Endothelial cell of umbilical vein (primary cell): ENCODE data around the gene TTC22. TPM values are rescaled to one million over a fixed set of nuclear protein-coding genes. Genes with fewer than 3 reads are reported as not detected.

Source experiments
- BruUV-seq: library from RNA; stranded (reverse); fragments of 400-500 nt; replicated peaks from 2 replicates; lab custom pipeline; 2021; lab: Mats Ljungman, UMichigan
- CTCF ChIA-PET: fragments of 300-600, 350-600 bp; sonication (Branson Sonifier 250); formaldehyde crosslinking; loops from one replicate; lab custom pipeline; 2021; ENCODE audit warnings: antibody characterized with exemption, inconsistent platforms; lab: Charles Lee
- POLR2A ChIA-PET: fragments of 300-600, 350-600 bp; sonication (Branson Sonifier 250); formaldehyde crosslinking; loops from one replicate; lab custom pipeline; 2021; ENCODE audit warnings: antibody characterized with exemption, inconsistent platforms; lab: Charles Lee
- DNase-seq: peaks from one replicate; pipeline ENCODE4 v3.0.0-alpha.2; 2011; ENCODE audit warnings: low read depth, low spot score
- FAIRE-seq: peaks from 2 replicates; lab custom pipeline; 2011; peaks lifted over from hg19 to GRCh38; lab: Jason Lieb, UNC
- H2AFZ ChIP-seq: 2 replicates; pipeline ENCODE4 v1.6.0; 2012; ENCODE audit warnings: low read depth, low read length, control low read depth, inconsistent platforms
- H3K27ac ChIP-seq: 2 replicates; pipeline ENCODE4 v1.5.1; 2011; ENCODE audit warnings: low read depth, mild to moderate bottlenecking, control low read depth, low read length, moderate library complexity; ENCODE audit not compliant: insufficient read depth
- H3K27me3 ChIP-seq, 2 experiments: 2 replicates each; pipeline versions ENCODE4 v1.6.0 to v1.6.1; 2011; ENCODE audit warnings: low read length in 2 of 2, mixed read lengths in 1 of 2; ENCODE audit not compliant: control insufficient read depth in 2 of 2, insufficient read depth in 2 of 2
- H3K36me3 ChIP-seq, 2 experiments: 2 replicates in 1 of 2; 3 replicates in 1 of 2; pipeline ENCODE4 v1.5.1; 2011; ENCODE audit warnings: low read length in 2 of 2, mild to moderate bottlenecking in 1 of 2, moderate library complexity in 1 of 2; ENCODE audit not compliant: control insufficient read depth in 2 of 2, insufficient read depth in 2 of 2; ENCODE audit errors: extremely low read depth in 1 of 2
- H3K4me1 ChIP-seq: 3 replicates; pipeline ENCODE4 v1.5.1; 2011; ENCODE audit warnings: mild to moderate bottlenecking, low read length; ENCODE audit not compliant: control insufficient read depth, insufficient read depth; ENCODE audit errors: extremely low read depth
- H3K4me2 ChIP-seq: 2 replicates; pipeline ENCODE4 v1.6.1; 2011; ENCODE audit warnings: low read length, control low read depth, mixed read lengths; ENCODE audit not compliant: insufficient read depth
- H3K4me3 ChIP-seq, 3 experiments: fragments of 200-600 bp in 1 of 3; sonication (generic), shearing (Covaris generic) in 1 of 3; replicated peaks in 1 of 3; 2 replicates each; pipeline ENCODE4 v1.5.1; 2011 to 2016; ENCODE audit warnings: control low read depth in 3 of 3, low read length in 3 of 3, mild to moderate bottlenecking in 2 of 3, inconsistent platforms in 1 of 3, low read depth in 1 of 3, moderate library complexity in 1 of 3; ENCODE audit not compliant: insufficient read depth in 1 of 3
- H3K79me2 ChIP-seq: 2 replicates; pipeline ENCODE4 v1.6.0; 2012; ENCODE audit warnings: low read length, inconsistent platforms; ENCODE audit not compliant: control insufficient read depth, insufficient read depth
- H3K9ac ChIP-seq: replicated peaks from 2 replicates; pipeline ENCODE3; 2011; ENCODE audit warnings: low read length, control low read depth; ENCODE audit not compliant: insufficient read depth; ENCODE audit errors: extremely low read depth
- H3K9me1 ChIP-seq: replicated peaks from 3 replicates; pipeline ENCODE4 v1.6.0; 2011; ENCODE audit warnings: mild to moderate bottlenecking, low read length; ENCODE audit not compliant: control insufficient read depth, insufficient read depth; ENCODE audit errors: extremely low read depth
- H3K9me3 ChIP-seq: replicated peaks from 2 replicates; pipeline ENCODE4 v1.5.1; 2012; ENCODE audit warnings: low read length, inconsistent platforms; ENCODE audit not compliant: control insufficient read depth, insufficient read depth
- H4K20me1 ChIP-seq: replicated peaks from 2 replicates; pipeline ENCODE3; 2011; ENCODE audit warnings: mild to moderate bottlenecking, low read length; ENCODE audit not compliant: control insufficient read depth, insufficient read depth; ENCODE audit errors: extremely low read depth
- CTCF ChIP-seq, 2 donors: IDR thresholded peaks; 1 replicate in 1 of 2; 2 replicates in 1 of 2; pipeline ENCODE4 v1.5.1; 2011; ENCODE audit warnings: low read length in 2 of 2, mild to moderate bottlenecking in 2 of 2, moderate library complexity in 2 of 2, control low read depth in 1 of 2, inconsistent platforms in 1 of 2, low read depth in 1 of 2; ENCODE audit not compliant: insufficient read depth in 1 of 2; ENCODE audit errors: extremely low read depth in 1 of 2
- EZH2 ChIP-seq: IDR thresholded peaks from 2 replicates; pipeline ENCODE4 v1.6.1; 2012; ENCODE audit warnings: borderline replicate concordance, low read depth, mild to moderate bottlenecking, moderate library complexity, low read length, inconsistent platforms; ENCODE audit not compliant: severe bottlenecking
- FOS ChIP-seq: IDR thresholded peaks from 2 replicates; pipeline ENCODE4 v1.6.1; 2011; ENCODE audit warnings: mild to moderate bottlenecking, low read length, moderate library complexity, borderline replicate concordance; ENCODE audit not compliant: insufficient read depth
- GATA2 ChIP-seq: IDR thresholded peaks from 2 replicates; pipeline ENCODE4 v1.7.0; 2011; ENCODE audit warnings: low read depth, mild to moderate bottlenecking, moderate library complexity, mixed read lengths, low read length; ENCODE audit not compliant: insufficient read length, insufficient read depth
- JUN ChIP-seq: IDR thresholded peaks from 2 replicates; pipeline ENCODE4 v1.6.1; 2011; ENCODE audit warnings: borderline replicate concordance, low read depth; ENCODE audit not compliant: insufficient read length, insufficient read depth
- MYC ChIP-seq: IDR thresholded peaks from one replicate; pipeline ENCODE4 v1.6.1; 2011; ENCODE audit warnings: mild to moderate bottlenecking, low read depth, low read length
- POLR2A ChIP-seq: IDR thresholded peaks from 2 replicates; pipeline ENCODE4 v1.6.1; 2012; ENCODE audit warnings: low read depth, mild to moderate bottlenecking, control low read depth, low read length
- POLR2AphosphoS5 ChIP-seq: IDR thresholded peaks from 2 replicates; pipeline ENCODE4 v1.6.1; 2012; ENCODE audit warnings: low read depth, mild to moderate bottlenecking, control low read depth, low read length, moderate library complexity; ENCODE audit not compliant: insufficient read depth
- dilution Hi-C: fragments of 300-500 bp; cut with MboI; formaldehyde crosslinking; loops from one replicate; pipeline ENCODE4 v1.15.0; 2019; ENCODE audit warnings: low sequenced_read_pairs; ENCODE audit not compliant: extremely low pct_ligation_motif_present
- intact Hi-C: fragments of 100-400 bp; cut with micrococcal nuclease; formaldehyde crosslinking; loops from one replicate; pipeline ENCODE4 v1.10.0; 2022
- polyA plus RNA-seq, 4 experiments: library from polyadenylated mRNA; depleted of rRNA in 3 of 4; stranded (reverse) in 3 of 4; unstranded in 1 of 4; fragments of >200 nt; gene quantifications; 2 replicates each; pipeline versions ENCODE4 v1.2.1 to v1.2.3, GENCODE V29; 2011 to 2012; ENCODE audit warnings: missing spikeins in 1 of 4
- total RNA-seq: library from RNA; stranded (reverse); gene quantifications from 2 replicates; pipeline ENCODE4 v1.2.3, GENCODE V29; 2021
- TF ChIP-seq, protein P1 (sequence below): IDR thresholded peaks from 2 replicates; pipeline ENCODE4 v1.6.1; 2011; ENCODE audit not compliant: insufficient read depth, insufficient read length

Gene TTC22
- total and polyA plus RNA-seq, 2 donors (not counting 3 experiments of a cell fraction or from before 2014, with no cell fraction given) = not detected

GRCh38 chr1:54845772-54846171, 44.6 kb upstream of the TTC22 start:
- peaks cover 4 to 8% of the 10 kb centered on the region in 2 experiments for H3K36me3 ChIP-seq
- POLR2A ChIA-PET = no interaction called here
- no peak overlapping the region for H3K9ac ChIP-seq
- intact Hi-C loops (no loop called here), dilution Hi-C loops (no loop called here)
- no peak for TF ChIP-seq POLR2A
- TF ChIP-seq JUN = no peak
- no peak for TF ChIP-seq GATA2
- TF ChIP-seq POLR2AphosphoS5 = no peak
- no peak for TF ChIP-seq CTCF (IDR thresholded peaks at IDR 0.05; ENCODE audit: extremely low read depth in 1 of 2, insufficient read depth in 1 of 2, low read depth in 1 of 2, low read length in 2 of 2)
- TF ChIP-seq FOS = no peak
- TF ChIP-seq, protein P1, sequence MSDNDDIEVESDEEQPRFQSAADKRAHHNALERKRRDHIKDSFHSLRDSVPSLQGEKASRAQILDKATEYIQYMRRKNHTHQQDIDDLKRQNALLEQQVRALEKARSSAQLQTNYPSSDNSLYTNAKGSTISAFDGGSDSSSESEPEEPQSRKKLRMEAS = no peak
- no peak for TF ChIP-seq MYC
- TF ChIP-seq EZH2 = no peak
- FAIRE-seq (no peak), DNase-seq (no peak)
- no peaks in the 10 kb centered on the region for H3K79me2 ChIP-seq
- no peaks in the 10 kb centered on the region for H3K9me3 ChIP-seq
- H3K27ac ChIP-seq = no peak overlapping the region
- H3K27me3 ChIP-seq = no peaks in the 10 kb centered on the region
- CTCF ChIA-PET = interaction anchor here (1.2 to 1.4 kb wide), 2 partner anchors 10 to 15 kb away, joined by 3 read pairs; no protein-coding TSS in a partner anchor
- BruUV-seq = no TSS peak
- H3K4me2 ChIP-seq = no peak overlapping the region
- no peaks in the 10 kb centered on the region for H4K20me1 ChIP-seq
- H2AFZ ChIP-seq = no peak overlapping the region
- no peaks in the 10 kb centered on the region for H3K4me1 ChIP-seq
- H3K9me1 ChIP-seq = no peaks in the 10 kb centered on the region
- no peak overlapping the region for H3K4me3 ChIP-seq
